ENCODE results near the gene CHST5. TPM values are rescaled to one million over a fixed set of nuclear protein-coding genes. Genes with fewer than 3 reads are reported as not detected.

The CHST5 gene
- total and polyA plus RNA-seq, 2 donors (not counting 3 experiments of a cell fraction or from before 2014, with no cell fraction given) = 0.23 to 0.29 TPM

GRCh38 chr16:75486014-75486675 lies 49.8 kb downstream of the CHST5 start:
- Histone ChIP-seq H3K9me3 (replicated peaks; ENCODE audit: control insufficient read depth, insufficient read depth, low read length) (no peaks in the 10 kb centered on the region), H3K4me3 (replicated peaks in 1 of 3; ENCODE audit: insufficient read depth in 1 of 3, low read depth in 1 of 3, low read length in 3 of 3) (no peak overlapping the region), H3K4me2 (ENCODE audit: insufficient read depth, low read length) (no peak overlapping the region), H3K4me1 (ENCODE audit: control insufficient read depth, extremely low read depth, insufficient read depth, low read length) (no peaks in the 10 kb centered on the region), H3K27ac (ENCODE audit: insufficient read depth, low read depth, low read length) (no peak overlapping the region), H2AFZ (ENCODE audit: low read depth, low read length) (no peak overlapping the region), H3K79me2 (ENCODE audit: control insufficient read depth, insufficient read depth, low read length) (no peaks in the 10 kb centered on the region), H3K27me3 (ENCODE audit: control insufficient read depth in 2 of 2, insufficient read depth in 2 of 2, low read length in 2 of 2) (no peaks in the 10 kb centered on the region), H4K20me1 (replicated peaks; ENCODE audit: control insufficient read depth, extremely low read depth, insufficient read depth, low read length) (no peaks in the 10 kb centered on the region), H3K36me3 (ENCODE audit: control insufficient read depth in 2 of 2, extremely low read depth in 1 of 2, insufficient read depth in 2 of 2, low read length in 2 of 2) (no peaks in the 10 kb centered on the region), H3K9ac (replicated peaks; ENCODE audit: extremely low read depth, insufficient read depth, low read length) (no peak overlapping the region), H3K9me1 (replicated peaks; ENCODE audit: control insufficient read depth, extremely low read depth, insufficient read depth, low read length) (no peaks in the 10 kb centered on the region)
- CTCF ChIA-PET = interaction anchor here (1.1 to 1.3 kb wide), 2 partner anchors 14 to 287 kb away, joined by 3 read pairs; no protein-coding TSS in a partner anchor
- FAIRE-seq (no peak), DNase-seq (ENCODE audit: low read depth, low spot score) (no peak)
- TF ChIP-seq MAX (IDR thresholded peaks at IDR 0.05; ENCODE audit: insufficient read depth, insufficient read length) (no peak), POLR2AphosphoS5 (IDR thresholded peaks at IDR 0.05; ENCODE audit: insufficient read depth, low read depth, low read length) (no peak), GATA2 (IDR thresholded peaks at IDR 0.05; ENCODE audit: insufficient read depth, insufficient read length, low read depth, low read length) (no peak), JUN (IDR thresholded peaks at IDR 0.05; ENCODE audit: borderline replicate concordance, insufficient read depth, insufficient read length, low read depth) (no peak), FOS (IDR thresholded peaks at IDR 0.05; ENCODE audit: borderline replicate concordance, insufficient read depth, low read length) (no peak), MYC (IDR thresholded peaks at IDR 0.05; ENCODE audit: low read depth, low read length) (no peak), EZH2 (IDR thresholded peaks at IDR 0.05; ENCODE audit: borderline replicate concordance, low read depth, low read length, severe bottlenecking) (no peak), CTCF (IDR thresholded peaks at IDR 0.05; ENCODE audit: extremely low read depth in 1 of 2, insufficient read depth in 1 of 2, low read depth in 1 of 2, low read length in 2 of 2) (no peak), POLR2A (IDR thresholded peaks at IDR 0.05; ENCODE audit: low read depth, low read length) (no peak)
- no TSS peak for BruUV-seq (replicated peaks)
- intact Hi-C loops (cut with micrococcal nuclease) = no loop called here
- POLR2A ChIA-PET = no interaction called here
- dilution Hi-C loops (cut with MboI; ENCODE audit: extremely low pct_ligation_motif_present, low sequenced_read_pairs) = no loop called here
